Lower leg skin (tissue), 3 donors: ENCODE data around the gene ICA1.

ENCODE experiments used
- CTCF ChIP-seq, 3 donors: fragments of 450-650 bp; IDR thresholded peaks; one replicate each; pipeline ENCODE4 v1.5.1; 2016; ENCODE audit warnings: antibody characterized with exemption in 3 of 3, mild to moderate bottlenecking in 3 of 3, moderate library complexity in 2 of 3
- POLR2A ChIP-seq, 2 donors: fragments of 450-650 bp; IDR thresholded peaks; one replicate each; pipeline ENCODE4 v1.6.1; 2016 to 2017; ENCODE audit warnings: antibody characterized with exemption in 2 of 2, mild to moderate bottlenecking in 1 of 2, moderate library complexity in 1 of 2

- TF ChIP-seq CTCF (IDR thresholded peaks at IDR 0.05) (no peak), POLR2A (IDR thresholded peaks at IDR 0.05) (no peak)
These were observed 84.6 kb downstream of the ICA1 start for GRCh38 chr7:8177109-8177933.
